GM23338 (cell line): ENCODE results near the gene PARP1.

Experiments
- CTCF ChIP-seq, 2 experiments: fragments of 200-600 bp in 1 of 2; sonication (generic) in 1 of 2; conservative IDR thresholded peaks; 2 replicates each; pipeline versions ENCODE4 v1.5.1 to v1.6.1; 2016 to 2017; ENCODE audit warnings: antibody characterized with exemption in 2 of 2, low read depth in 2 of 2, mild to moderate bottlenecking in 2 of 2, moderate library complexity in 1 of 2
- EZH2 ChIP-seq: fragments of 200-600 bp; sonication (generic); IDR thresholded peaks from one replicate; pipeline ENCODE4 v1.8.0; 2017; ENCODE audit warnings: antibody characterized with exemption, mild to moderate bottlenecking, low read depth; ENCODE audit not compliant: unreplicated experiment

GRCh38 chr1:226450688-226451087 lies 42.8 kb upstream of the PARP1 start:
- TF ChIP-seq CTCF (conservative IDR thresholded peaks at IDR 0.05; ENCODE audit: low read depth in 2 of 2) (no peak), EZH2 (no peak)
